Activated T-helper 2 cell treated with anti-CD3 and anti-CD28 coated beads, Interferon-gamma antibody, Interleukin-2, Interleukin-4, amounts not matched to agents 10 μg/mL and 5 μg/mL and 100 μg/mL, durations not matched to agents 14 hours and 24 hours and 36 hours (primary cell): Measurements from ENCODE around the gene KDM4C. TPM values are rescaled to one million over a fixed set of nuclear protein-coding genes. Genes with fewer than 3 reads are reported as not detected.

Source experiments
- DNase-seq: peaks from one replicate; pipeline ENCODE4 v3.0.0; 2021; ENCODE audit warnings: low spot score
- H3K27ac Mint-ChIP-seq: one replicate; pipeline ENCODE4 v1.8.0; 2021; ENCODE audit warnings: mixed read lengths
- H3K27me3 Mint-ChIP-seq: one replicate; pipeline ENCODE4 v1.8.0; 2021; ENCODE audit warnings: low read depth, mixed read lengths
- H3K36me3 Mint-ChIP-seq: one replicate; pipeline ENCODE4 v1.8.0; 2021; ENCODE audit warnings: low read depth, mixed read lengths
- H3K4me1 Mint-ChIP-seq: one replicate; pipeline ENCODE4 v1.8.0; 2021; ENCODE audit warnings: low read depth, mixed read lengths
- H3K4me3 Mint-ChIP-seq: one replicate; pipeline ENCODE4 v1.8.0; 2021; ENCODE audit warnings: low read depth, mild to moderate bottlenecking, moderate library complexity, mixed read lengths
- H3K9me3 Mint-ChIP-seq: one replicate; pipeline ENCODE4 v1.8.0; 2021; ENCODE audit warnings: mixed read lengths
- intact Hi-C: fragments of 100-400 bp; cut with micrococcal nuclease; formaldehyde crosslinking; loops from one replicate; pipeline ENCODE4 v1.15.1; 2023
- total RNA-seq: library from RNA; stranded (reverse); gene quantifications from 2 replicates; pipeline ENCODE4 v1.2.3, GENCODE V29; 2022

Gene KDM4C
- total RNA-seq, 1 donor from 2014 or later = 38.4 TPM

DNA sequence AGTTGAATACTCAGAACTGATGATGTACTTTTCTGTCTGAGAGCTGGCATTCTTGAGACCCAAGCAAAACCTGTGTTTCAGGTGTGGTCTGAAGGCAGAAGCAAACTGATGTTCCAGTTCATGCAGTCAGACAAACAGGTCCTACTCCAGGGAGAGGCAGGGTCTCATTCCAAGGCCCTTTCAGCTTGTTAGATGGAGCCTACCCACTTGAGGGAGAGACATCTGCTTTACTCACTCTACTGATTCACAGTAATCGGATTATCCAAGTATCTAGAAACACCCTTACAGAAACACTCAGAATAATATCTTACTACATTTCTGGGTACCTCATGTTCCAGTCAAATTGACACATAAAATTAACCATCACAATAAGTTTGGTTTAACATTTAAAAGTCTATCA, 207.8 kb downstream of the KDM4C start:
- H3K4me1 Mint-ChIP-seq = peaks cover 2% of the 10 kb centered on the region
- intact Hi-C loops = no loop called here
- no peak for DNase-seq
- H3K27ac Mint-ChIP-seq = no peak overlapping the region
- no peaks in the 10 kb centered on the region for H3K9me3 Mint-ChIP-seq
- H3K27me3 Mint-ChIP-seq = no peaks in the 10 kb centered on the region
- H3K36me3 Mint-ChIP-seq = peaks cover 2% of the 10 kb centered on the region
- no peak overlapping the region for H3K4me3 Mint-ChIP-seq

DNA sequence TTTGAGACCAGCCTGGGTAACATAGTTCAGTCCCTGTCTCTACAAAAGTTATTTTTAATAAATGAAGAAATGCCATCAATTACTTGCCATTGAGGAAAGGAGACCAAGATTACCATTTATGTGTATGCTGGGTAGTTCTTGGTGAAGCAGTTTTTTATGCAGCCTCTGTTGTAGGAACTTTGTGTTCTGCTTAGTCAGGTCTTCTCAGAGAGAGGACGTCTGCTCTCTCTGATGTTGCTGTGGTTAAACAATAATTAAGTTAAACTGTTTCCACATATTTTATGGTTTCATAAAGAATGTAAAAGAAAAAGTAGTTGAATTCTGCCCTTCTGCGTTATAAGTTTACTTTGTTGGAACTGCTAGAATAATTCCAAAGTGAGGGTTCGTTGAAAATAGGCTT, 210.5 kb downstream of the KDM4C start:
- H3K36me3 Mint-ChIP-seq = no peaks in the 10 kb centered on the region
- no peak for DNase-seq
- H3K27me3 Mint-ChIP-seq = no peaks in the 10 kb centered on the region
- no peaks in the 10 kb centered on the region for H3K9me3 Mint-ChIP-seq
- no peak overlapping the region for H3K27ac Mint-ChIP-seq
- peaks cover 8% of the 10 kb centered on the region for H3K4me1 Mint-ChIP-seq
- no peak overlapping the region for H3K4me3 Mint-ChIP-seq
- intact Hi-C loops = no loop called here

DNA sequence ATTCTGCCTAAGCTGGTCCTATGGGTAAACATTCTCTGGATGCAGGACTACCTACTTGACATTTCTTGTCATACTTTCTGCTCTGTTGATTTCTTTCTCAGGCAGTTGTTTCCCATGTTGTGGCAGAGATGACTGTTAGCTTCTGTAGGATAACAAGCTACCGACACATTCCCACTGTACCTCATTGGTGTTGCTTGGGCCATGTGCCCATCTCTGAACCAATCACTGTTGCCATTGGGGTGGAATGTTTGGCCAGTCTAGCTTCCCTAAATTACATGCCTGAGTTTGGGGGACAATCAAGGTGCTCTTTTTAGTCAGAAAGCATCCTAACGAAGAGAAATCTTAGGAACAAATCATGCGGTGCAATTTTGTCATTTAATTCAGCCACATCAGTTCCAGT, 212.0 kb downstream of the KDM4C start:
- no peaks in the 10 kb centered on the region for H3K9me3 Mint-ChIP-seq

DNA sequence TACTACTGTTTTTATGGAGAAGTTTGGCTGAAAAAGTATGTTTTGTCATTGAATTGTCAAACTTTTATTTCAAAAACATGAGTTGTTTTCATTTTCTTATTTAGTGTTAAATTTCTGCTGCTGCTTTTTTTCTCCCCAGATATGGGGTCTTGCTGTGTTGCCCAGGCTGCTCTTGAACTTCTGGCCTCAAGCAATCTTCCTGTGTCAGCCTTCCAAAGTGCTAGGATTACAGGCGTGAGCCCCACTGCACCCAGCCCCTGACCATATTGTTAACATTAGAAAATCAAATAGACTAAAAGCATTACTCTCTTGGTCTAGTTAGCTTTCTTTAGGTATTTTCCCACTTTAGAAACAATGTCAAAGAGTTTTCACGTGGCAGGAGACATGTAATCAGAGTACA, 215.3 kb downstream of the KDM4C start:
- no peaks in the 10 kb centered on the region for H3K9me3 Mint-ChIP-seq
- no peak overlapping the region for H3K4me3 Mint-ChIP-seq
- DNase-seq = no peak
- H3K4me1 Mint-ChIP-seq = peaks cover 24% of the 10 kb centered on the region
- no peaks in the 10 kb centered on the region for H3K36me3 Mint-ChIP-seq
- intact Hi-C loops = loop anchor here (10.0 kb wide), 3 partner anchors 48 to 1142 kb away; no protein-coding TSS in a partner anchor
- no peak overlapping the region for H3K27ac Mint-ChIP-seq
- no peaks in the 10 kb centered on the region for H3K27me3 Mint-ChIP-seq

More for the DNA sequence above, 212.0 kb downstream of the KDM4C start:
- no peaks in the 10 kb centered on the region for H3K36me3 Mint-ChIP-seq
- intact Hi-C loops = loop anchor here (10.0 kb wide), 3 partner anchors 45 to 1145 kb away; no protein-coding TSS in a partner anchor
- H3K4me1 Mint-ChIP-seq = peaks cover 17% of the 10 kb centered on the region
- DNase-seq = no peak
- H3K4me3 Mint-ChIP-seq = no peak overlapping the region
- no peak overlapping the region for H3K27ac Mint-ChIP-seq
- H3K27me3 Mint-ChIP-seq = no peaks in the 10 kb centered on the region

DNA sequence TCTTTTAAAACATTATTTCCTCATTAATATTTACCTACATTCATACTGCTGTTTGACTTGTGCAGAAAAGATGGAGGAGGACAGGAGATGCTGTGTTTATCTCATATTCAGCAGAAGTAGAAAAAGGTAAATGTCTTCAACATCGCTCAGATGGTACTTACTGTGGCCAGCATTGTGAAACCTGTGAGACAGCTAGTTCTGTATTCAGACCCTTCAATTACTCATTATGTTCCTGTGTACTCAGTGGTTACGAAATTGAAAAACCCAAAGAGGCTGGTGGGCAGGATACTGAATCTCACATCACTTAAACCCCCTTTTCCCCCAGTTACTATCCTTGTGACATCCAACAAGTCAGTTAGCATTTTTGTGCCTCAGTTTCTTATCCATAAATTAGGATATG, 216.0 kb downstream of the KDM4C start:
- DNase-seq = no peak
- Mint-ChIP-seq H3K9me3 (no peaks in the 10 kb centered on the region), H3K36me3 (peaks cover 4% of the 10 kb centered on the region), H3K4me1 (peaks cover 21% of the 10 kb centered on the region), H3K4me3 (no peak overlapping the region), H3K27ac (no peak overlapping the region), H3K27me3 (no peaks in the 10 kb centered on the region)
- intact Hi-C loops = loop anchor here (1.0 to 10.0 kb wide), 4 partner anchors 49 to 1141 kb away; no protein-coding TSS in a partner anchor

DNA sequence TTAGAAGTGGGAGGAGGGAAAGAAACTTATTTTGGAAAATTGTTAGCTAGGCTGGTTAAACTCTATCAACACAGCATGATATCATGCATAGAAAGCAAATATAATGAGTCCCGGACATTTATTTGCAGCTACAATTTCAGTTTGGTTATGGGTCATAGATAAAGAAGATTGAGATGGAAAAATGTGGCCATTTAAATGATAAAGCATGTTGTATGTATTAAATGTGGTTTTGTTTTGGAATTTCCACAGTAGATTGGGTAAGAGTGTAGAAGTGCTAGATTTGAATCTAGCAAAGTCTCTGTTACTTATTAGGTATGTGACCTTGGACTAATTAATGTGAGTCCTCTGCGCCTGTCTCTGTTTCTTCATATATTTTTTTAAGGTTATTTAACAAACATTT, 217.4 kb downstream of the KDM4C start:
- no peak overlapping the region for H3K4me3 Mint-ChIP-seq
- H3K27me3 Mint-ChIP-seq = no peaks in the 10 kb centered on the region
- H3K4me1 Mint-ChIP-seq = peaks cover 21% of the 10 kb centered on the region

DNA sequence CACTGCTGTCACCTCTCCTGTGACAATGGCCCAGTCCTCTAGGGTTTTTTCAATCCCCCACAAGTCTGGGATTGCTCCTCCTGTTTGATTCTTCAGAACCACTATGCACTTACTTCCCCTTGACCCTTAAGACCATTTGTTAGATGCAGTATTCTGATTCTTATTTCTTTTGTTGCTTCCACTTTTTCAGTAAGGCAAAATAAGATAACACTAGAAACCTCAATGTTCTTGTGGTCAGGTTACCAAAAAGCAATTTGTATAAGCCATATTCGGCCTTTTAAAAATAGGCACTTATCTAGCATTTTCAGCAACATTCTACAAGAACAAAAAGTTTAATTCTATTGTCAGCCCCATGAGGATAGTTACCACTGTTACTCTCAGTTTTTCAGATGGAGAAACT, 220.0 kb downstream of the KDM4C start:
- no peak overlapping the region for H3K27ac Mint-ChIP-seq
- H3K9me3 Mint-ChIP-seq = no peaks in the 10 kb centered on the region
- H3K36me3 Mint-ChIP-seq = peaks cover 24% of the 10 kb centered on the region
- intact Hi-C loops = loop anchor here (5.0 to 10.0 kb wide), 4 partner anchors 35 to 1137 kb away; no protein-coding TSS in a partner anchor
- H3K27me3 Mint-ChIP-seq = no peaks in the 10 kb centered on the region
- peaks cover 19% of the 10 kb centered on the region for H3K4me1 Mint-ChIP-seq
- no peak for DNase-seq
- H3K4me3 Mint-ChIP-seq = no peak overlapping the region

More for the DNA sequence above, 217.4 kb downstream of the KDM4C start:
- peaks cover 10% of the 10 kb centered on the region for H3K36me3 Mint-ChIP-seq
- no peak for DNase-seq
- H3K27ac Mint-ChIP-seq = no peak overlapping the region
- intact Hi-C loops = loop anchor here (1.0 to 10.0 kb wide), 5 partner anchors 37 to 1140 kb away; no protein-coding TSS in a partner anchor
- no peaks in the 10 kb centered on the region for H3K9me3 Mint-ChIP-seq

DNA sequence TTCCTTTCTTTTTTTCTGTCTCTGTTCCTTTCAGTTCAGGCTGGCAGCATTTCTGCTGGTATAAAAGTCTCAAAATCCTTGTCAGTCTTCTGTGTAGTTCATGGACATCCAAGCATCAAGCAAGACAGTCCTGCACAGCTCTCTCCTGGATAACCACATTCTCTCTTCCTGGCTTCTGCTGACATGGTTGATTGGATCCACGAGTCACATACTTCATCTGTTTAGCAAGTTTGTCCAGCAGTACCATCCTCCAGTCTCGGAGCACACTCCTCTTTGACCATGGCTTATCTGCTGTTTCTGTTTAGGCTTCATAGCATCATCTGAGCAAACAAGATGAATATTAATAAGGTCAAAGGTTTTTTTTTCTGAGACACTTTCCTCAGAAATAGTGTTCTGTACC, 220.8 kb downstream of the KDM4C start:
- Mint-ChIP-seq H3K4me1 (peaks cover 16% of the 10 kb centered on the region), H3K36me3 (peaks cover 30% of the 10 kb centered on the region), H3K27ac (no peak overlapping the region), H3K4me3 (no peak overlapping the region), H3K27me3 (no peaks in the 10 kb centered on the region), H3K9me3 (no peaks in the 10 kb centered on the region)
- DNase-seq = no peak
- intact Hi-C loops = loop anchor here (5.0 to 10.0 kb wide), 4 partner anchors 34 to 1136 kb away; no protein-coding TSS in a partner anchor

DNA sequence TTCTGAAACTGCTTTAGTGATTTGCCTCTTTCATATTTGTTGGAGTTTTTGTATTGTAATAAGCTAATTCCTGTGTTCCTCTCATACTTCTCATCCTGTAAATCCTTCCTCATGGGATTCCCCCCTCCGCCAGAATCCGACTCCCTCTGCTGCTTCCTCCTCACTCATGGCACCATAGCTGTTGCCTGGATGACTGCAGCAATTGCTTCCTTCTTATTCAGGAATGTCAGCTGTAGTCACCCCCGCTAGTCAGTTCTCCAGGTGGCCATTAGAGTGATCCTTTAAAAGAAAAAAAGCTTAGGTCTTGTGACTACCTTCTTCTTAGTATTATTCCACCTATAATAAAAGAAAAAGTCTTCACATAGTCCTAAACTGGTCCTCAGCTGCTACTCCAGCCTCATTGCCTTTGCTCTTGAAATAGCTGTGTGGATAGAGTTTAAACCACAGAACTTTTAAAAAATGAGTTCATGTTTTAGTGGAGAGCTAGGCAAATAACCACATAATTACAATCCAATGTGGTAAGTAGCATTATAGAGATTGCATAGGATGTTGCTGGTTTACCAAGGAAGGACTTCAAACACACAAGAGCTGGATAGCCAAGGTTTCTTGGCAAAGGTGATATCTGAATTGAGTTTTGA, 227.3 kb downstream of the KDM4C start:
- no peak overlapping the region for H3K27ac Mint-ChIP-seq
- intact Hi-C loops = no loop called here
- no peaks in the 10 kb centered on the region for H3K27me3 Mint-ChIP-seq
- no peaks in the 10 kb centered on the region for H3K9me3 Mint-ChIP-seq
- H3K36me3 Mint-ChIP-seq = peaks cover 56% of the 10 kb centered on the region
- H3K4me1 Mint-ChIP-seq = peaks cover 2% of the 10 kb centered on the region
- no peak for DNase-seq
- H3K4me3 Mint-ChIP-seq = no peak overlapping the region

DNA sequence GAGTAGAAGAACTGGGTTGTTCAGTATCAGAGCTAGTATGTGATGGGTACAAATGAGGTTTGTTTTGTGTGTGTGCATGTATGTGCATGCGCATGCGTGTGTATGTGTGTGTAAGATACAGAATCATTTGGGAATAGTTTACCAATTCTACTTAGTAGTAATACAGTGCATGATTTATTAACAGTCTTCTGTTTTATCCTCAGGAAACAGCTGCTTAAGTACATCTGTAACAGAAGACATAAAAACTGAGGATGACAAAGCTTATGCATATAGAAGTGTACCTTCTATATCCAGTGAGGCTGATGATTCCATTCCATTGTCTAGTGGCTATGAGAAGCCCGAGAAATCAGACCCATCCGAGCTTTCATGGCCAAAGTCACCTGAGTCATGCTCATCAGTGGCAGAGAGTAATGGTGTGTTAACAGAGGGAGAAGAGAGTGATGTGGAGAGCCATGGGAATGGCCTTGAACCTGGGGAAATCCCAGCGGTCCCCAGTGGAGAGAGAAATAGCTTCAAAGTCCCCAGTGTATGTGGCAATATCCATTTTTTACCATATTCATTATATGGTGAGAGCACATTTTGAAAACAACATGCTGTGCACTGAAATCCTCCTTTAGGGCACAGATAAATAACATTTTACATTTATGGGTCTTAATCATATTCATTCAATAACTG, 228.5 kb downstream of the KDM4C start:
- H3K9me3 Mint-ChIP-seq = no peaks in the 10 kb centered on the region
- peaks cover 52% of the 10 kb centered on the region for H3K36me3 Mint-ChIP-seq

DNA sequence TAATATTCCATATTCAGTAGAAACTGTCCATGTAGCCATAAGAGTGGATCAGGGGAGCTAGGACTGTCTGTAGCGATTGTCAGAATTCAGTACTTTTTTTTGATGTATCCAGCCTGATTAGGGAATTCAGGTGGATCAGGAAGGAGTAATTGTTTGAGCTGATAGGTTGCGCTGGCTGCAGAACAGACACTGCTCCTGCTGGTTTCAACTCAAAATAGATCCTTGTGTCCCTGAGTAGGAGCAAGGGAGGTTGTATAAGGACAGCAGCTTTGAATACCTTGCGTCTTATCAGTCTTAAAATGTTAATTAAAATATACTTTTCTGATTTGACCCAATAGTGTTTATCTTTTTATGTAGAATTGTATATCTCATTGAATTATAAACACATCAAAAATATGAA, 229.6 kb downstream of the KDM4C start:
- DNase-seq = no peak
- H3K36me3 Mint-ChIP-seq = peaks cover 50% of the 10 kb centered on the region
- H3K4me3 Mint-ChIP-seq = no peak overlapping the region
- no peak overlapping the region for H3K27ac Mint-ChIP-seq
- intact Hi-C loops = no loop called here
- H3K27me3 Mint-ChIP-seq = no peaks in the 10 kb centered on the region
- H3K9me3 Mint-ChIP-seq = no peaks in the 10 kb centered on the region
- peaks cover 2% of the 10 kb centered on the region for H3K4me1 Mint-ChIP-seq

More for the DNA sequence above, 228.5 kb downstream of the KDM4C start:
- intact Hi-C loops = no loop called here
- Mint-ChIP-seq H3K4me1 (peaks cover 2% of the 10 kb centered on the region), H3K27ac (no peak overlapping the region), H3K27me3 (no peaks in the 10 kb centered on the region), H3K4me3 (no peak overlapping the region)
- DNase-seq = no peak

DNA sequence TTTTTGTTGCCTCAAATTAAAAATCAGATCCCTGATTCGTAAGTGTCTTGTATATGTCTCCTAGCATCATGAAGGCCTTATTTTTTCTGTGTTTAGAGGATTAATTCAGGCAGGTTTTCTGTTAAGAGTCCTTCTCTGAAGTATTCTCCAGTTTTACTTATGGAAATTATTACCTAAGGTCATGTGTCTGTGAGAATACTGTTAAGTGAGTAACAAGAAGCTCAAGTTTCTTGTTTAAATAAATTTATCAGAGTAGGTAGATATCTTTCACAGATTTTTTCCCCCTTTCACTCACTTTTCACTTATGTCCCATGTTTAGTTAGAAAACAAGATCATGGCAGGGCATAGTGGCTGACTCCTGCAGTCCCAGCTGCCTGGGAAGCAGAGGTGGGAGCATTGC, 233.6 kb downstream of the KDM4C start:
- intact Hi-C loops = no loop called here
- no peak for DNase-seq
- H3K4me1 Mint-ChIP-seq = no peaks in the 10 kb centered on the region
- no peaks in the 10 kb centered on the region for H3K9me3 Mint-ChIP-seq
- no peaks in the 10 kb centered on the region for H3K27me3 Mint-ChIP-seq
- H3K36me3 Mint-ChIP-seq = peaks cover 42% of the 10 kb centered on the region
- no peak overlapping the region for H3K27ac Mint-ChIP-seq
- no peak overlapping the region for H3K4me3 Mint-ChIP-seq
